DND-41 (cell line): ENCODE measurements around the gene CTBP2.

Experiments
- EZH2 ChIP-seq: IDR thresholded peaks from 3 replicates; pipeline ENCODE4 v1.6.1; 2012; ENCODE audit warnings: borderline replicate concordance, low read depth, mild to moderate bottlenecking, moderate library complexity, low read length, inconsistent platforms; ENCODE audit not compliant: severe bottlenecking
- TF ChIP-seq, protein P1 (sequence below): IDR thresholded peaks from 2 replicates; pipeline ENCODE4 v1.5.1; 2012; ENCODE audit warnings: borderline replicate concordance, low read length, moderate library complexity, mild to moderate bottlenecking; ENCODE audit not compliant: poor library complexity, severe bottlenecking; ENCODE audit errors: extremely low read depth

DNA sequence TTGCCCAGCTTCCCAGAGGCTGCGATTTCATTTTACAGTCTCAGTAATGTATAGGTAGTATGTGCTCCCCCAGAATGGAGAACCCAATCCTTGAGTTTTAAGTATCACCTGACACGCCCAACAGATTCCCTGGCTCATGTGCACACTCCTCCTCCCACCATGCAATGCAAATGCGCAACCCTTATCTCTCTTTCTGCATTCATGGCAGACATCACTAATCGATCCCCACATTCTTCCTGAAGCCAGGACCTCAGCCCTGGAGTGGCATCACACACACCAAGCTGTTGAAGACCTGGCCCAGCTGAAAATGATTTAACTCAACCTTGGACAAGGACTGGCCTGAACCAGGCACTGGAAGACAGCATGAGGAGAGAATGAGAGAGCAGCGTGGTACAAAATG lies 150.0 kb downstream of the CTBP2 start:
- TF ChIP-seq, protein P1, sequence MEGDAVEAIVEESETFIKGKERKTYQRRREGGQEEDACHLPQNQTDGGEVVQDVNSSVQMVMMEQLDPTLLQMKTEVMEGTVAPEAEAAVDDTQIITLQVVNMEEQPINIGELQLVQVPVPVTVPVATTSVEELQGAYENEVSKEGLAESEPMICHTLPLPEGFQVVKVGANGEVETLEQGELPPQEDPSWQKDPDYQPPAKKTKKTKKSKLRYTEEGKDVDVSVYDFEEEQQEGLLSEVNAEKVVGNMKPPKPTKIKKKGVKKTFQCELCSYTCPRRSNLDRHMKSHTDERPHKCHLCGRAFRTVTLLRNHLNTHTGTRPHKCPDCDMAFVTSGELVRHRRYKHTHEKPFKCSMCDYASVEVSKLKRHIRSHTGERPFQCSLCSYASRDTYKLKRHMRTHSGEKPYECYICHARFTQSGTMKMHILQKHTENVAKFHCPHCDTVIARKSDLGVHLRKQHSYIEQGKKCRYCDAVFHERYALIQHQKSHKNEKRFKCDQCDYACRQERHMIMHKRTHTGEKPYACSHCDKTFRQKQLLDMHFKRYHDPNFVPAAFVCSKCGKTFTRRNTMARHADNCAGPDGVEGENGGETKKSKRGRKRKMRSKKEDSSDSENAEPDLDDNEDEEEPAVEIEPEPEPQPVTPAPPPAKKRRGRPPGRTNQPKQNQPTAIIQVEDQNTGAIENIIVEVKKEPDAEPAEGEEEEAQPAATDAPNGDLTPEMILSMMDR = no peak
- no peak for TF ChIP-seq EZH2
